Activated gamma-delta T cell (primary cell): ENCODE measurements around the gene ENTPD5.
"Not testable (repeated sequence)": the region's sequence is repeated elsewhere in the genome, so short reads cannot be mapped to it uniquely, and the experiment has no call there.

Source experiments
- DNase-seq: peaks from one replicate; lab custom pipeline; 2025; lab: John Stamatoyannopoulos, UW

Gene ENTPD5

DNA sequence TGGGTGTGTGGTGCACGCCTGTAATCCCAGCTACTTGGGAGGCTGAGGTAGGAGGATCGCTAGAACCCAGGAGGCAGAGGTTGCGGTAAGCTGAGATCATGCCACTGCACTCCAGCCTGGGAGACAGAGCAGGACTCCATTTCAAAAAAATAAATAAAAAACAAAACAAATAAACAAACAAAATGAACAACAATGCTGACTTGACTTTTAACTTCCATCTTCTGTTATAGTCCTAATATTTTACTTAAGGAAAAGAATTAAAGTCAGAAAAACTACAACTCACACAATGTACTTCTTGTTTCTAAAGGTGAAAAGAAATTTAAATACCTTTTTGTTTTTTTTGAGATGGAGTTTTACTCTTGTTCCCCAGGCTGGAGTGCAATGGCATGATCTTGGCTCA lies 13.4 kb downstream of the ENTPD5 start:
- not testable (repeated sequence) for DNase-seq

DNA sequence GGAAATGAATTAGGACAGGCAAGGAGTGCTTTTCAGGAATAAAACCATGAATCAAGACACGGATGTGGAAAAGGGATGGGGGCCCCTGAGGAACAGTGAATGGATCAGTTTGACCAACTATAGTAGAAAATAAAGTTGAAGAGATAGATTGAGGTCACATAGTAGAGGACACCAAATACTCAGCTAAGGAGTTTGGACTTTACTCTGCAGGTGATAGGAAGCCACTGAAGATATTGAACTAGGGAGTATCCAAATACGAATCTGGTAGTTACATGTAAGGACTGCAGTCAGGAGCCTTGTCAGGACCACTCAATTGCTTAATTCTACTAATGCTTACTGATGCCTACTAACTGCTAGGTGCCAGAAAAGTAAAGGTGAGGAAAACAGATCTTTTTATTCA lies 20.4 kb downstream of the ENTPD5 start:
- no peak for DNase-seq

DNA sequence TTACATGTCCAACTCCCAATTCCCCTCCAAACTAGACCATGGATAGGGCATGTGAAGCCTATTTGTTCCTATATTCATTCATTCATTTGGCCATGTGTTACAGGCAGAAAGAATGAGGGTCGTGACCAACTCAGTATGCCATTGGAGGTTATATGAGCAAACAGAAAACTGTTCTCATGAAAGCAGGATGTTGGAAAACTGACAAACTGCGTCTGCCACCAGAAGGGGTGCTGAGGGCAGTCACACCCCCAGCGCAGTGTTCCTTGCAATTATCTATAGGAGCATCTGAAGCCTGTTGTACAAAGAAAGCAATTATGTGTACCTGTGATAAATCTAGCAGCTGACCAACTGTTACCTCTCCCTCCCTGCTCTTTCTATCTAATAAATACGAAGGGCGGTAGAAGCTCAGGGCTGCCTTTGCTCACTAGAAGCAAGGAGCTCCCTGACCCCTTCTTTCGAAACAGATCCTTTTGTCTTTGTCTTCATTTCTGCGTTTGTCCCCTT lies 21.1 kb downstream of the ENTPD5 start:
- no peak for DNase-seq

GRCh38 chr14:73997108-73997943 lies 21.8 kb downstream of the ENTPD5 start:
- DNase-seq: no peak

DNA sequence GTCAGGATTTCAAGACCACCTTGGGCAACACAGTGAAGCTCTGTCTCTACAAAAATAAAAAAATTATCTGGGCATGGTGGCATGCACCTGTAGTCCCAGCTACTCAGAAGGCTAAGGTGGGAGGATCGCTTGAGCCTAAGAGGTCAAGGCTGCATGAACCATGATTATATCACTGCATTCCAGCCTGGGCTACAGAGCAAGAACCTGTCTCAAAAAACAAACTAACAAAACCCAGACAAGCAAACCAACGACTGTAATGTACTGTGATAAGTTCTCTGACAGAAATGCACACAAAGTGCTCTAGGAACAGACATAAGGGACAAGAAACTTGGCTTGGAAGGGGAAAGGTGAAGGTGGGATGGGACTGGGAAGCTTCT lies 22.4 kb downstream of the ENTPD5 start:
- DNase-seq: no peak

DNA sequence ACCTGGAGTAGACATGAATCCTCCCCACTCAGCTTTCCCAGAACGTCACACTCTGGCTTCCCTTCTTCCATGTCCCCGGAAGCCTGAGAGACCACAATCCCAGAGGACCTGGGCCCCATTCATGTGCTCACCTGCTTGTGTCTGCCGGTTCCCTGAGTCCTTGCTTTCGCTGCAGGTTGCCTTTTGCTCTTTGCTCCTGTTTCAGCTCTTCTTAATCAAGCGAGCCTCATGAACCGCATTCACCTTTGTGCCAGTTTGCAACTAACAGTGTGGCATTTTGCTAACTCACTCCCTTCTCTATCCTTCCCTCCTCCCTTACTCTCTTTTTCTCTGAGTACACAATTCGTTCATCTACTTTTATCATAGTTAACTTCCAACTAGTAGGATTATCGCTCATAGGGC lies 23.1 kb downstream of the ENTPD5 start:
- no peak for DNase-seq

DNA sequence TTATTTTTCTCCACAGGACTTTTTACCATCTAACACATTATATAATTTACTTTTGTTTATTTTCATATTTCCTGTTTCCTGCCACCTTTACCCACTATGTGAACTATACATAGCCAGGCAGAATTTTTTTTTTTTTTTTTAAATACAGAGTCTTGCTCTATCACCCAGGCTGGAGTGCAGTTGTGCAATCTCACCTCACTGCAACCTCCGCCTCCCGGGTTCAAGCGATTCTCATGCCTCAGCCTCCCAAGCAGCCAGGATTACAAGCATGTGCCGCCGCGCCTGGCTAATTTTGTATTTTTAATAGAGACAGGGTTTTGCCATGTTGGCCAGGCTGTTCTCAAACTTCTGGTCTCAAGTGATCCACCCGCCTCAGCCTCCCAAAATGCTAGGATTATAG lies 24.2 kb downstream of the ENTPD5 start:
- not testable (repeated sequence) for DNase-seq

DNA sequence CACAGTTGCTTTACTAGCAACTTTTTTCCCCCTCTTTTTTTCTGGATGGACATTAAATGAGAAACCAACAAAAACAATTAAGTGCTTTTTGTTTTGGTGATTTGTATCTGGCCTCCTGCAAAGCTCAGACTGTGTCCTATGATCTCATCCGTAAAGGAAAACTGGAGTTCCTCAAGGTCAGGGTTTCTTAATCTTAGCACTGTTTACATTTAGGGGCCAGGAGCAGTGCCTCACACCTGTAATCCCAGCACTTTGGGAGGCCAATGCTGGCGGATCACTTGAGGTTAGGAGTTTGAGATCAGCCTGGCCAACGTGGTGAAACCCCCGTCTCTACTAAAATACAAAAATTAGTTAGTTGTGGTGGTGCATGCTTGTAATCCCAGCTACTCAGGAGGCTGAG lies 28.0 kb downstream of the ENTPD5 start:
- no peak for DNase-seq

GRCh38 chr14:73988656-73989055 lies 30.4 kb downstream of the ENTPD5 start:
- DNase-seq: not testable (repeated sequence)

GRCh38 chr14:73988065-73988464 lies 31.0 kb downstream of the ENTPD5 start:
- DNase-seq: no peak

GRCh38 chr14:73977896-73978295 lies 41.2 kb downstream of the ENTPD5 start:
- DNase-seq: no peak

DNA sequence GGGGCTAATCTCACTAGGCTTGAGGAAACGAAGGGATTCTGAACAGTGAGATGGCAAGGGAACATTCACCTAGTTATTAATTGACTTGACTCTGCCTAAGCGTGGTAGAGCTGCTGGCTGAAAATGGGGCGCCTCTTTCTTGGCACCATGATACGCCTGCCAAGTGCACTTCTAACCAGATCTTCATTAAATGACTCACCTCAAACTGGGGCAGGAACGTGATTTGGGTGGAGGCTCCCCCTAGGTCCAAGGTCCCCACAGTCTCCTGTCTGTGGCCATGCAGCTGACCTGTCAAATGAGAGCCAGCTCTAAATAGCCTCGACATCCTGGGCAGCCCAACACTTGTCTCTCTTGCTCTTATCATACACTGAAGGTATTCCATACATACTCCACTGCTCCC lies 43.0 kb downstream of the ENTPD5 start:
- no peak for DNase-seq

DNA sequence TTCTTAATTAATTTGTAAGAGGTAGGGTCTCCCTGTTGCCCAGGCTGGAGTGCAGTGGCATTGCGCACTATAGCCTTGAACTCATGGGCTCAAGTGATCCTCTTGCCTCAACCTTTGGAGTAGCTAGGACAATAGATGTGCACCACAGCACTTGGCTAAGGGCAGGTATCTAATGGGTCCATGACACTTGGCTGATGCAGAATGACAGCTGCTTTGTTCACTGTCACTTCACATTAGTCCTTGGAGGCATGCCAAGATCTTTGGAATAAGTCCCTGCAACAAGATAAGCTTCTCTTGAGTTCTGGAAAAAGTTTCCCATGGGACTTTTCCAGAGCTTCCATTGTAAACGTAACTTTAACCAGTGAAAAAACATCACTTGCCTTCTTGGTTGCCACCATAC lies 45.6 kb downstream of the ENTPD5 start:
- DNase-seq: no peak

DNA sequence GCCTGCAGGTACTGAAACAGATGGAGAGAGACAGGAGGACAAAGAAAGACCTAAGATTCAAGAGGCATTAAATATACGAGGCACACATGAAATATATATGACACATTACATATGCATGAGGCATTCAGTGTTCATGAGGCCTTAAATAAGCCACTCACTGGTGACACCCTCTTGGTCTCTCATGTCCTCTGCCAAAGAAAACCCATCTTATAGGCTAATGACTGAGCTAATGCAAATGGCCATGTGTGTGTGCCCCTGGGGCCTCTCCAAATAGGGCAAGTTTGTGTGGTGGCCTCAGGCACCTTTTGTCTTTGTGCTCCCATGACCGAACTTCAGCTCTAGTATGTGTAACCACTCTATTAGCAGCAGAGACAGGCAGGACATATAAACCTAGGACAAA lies 50.2 kb downstream of the ENTPD5 start:
- no peak for DNase-seq

GRCh38 chr14:73965216-73965615 lies 53.9 kb downstream of the ENTPD5 start:
- DNase-seq: no peak

- DNase-seq: no peak
Observed at GRCh38 chr14:73961192-73961591, 57.9 kb downstream of the ENTPD5 start.

DNA sequence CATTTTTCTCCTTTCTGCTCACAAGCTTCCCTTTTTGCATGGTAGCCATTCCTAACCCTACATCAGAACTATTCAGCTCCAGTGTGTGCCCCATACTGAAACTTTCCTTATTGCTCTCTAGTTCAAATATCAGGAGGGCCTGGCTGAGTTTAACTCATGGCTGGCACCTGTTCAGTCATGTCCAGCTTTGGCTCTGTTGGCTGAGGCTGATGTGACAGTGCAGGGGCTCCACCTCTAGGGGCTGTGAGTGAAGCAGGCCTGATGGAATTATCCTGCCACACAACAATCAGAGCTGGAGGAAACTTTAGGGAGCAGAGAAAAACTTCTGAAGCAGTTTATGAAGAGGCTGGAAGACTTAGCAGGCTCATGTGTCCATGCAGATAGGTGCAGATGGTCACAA lies 60.5 kb downstream of the ENTPD5 start:
- no peak for DNase-seq

- DNase-seq: no peak
Observed at GRCh38 chr14:73955674-73956073, 63.4 kb downstream of the ENTPD5 start.

DNA sequence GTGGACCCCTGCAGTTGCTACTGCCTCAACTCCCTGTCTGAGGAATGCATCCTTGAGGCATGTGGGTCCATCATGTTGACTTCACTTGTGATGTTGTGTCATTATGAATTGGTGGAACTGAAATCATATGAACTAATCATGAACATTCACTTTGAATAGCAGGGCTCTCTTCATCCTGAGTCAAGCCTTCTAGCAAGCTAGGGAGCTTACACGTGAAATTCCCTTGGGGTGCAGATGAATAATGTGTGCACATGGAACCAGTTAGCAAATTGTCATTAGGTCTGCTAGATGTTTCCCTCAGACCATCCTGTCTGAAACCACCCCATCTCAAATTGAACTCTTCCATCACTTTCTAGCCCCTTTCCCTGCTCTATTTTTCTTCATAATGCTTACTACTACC lies 65.4 kb downstream of the ENTPD5 start:
- DNase-seq: no peak

- peak; percentile 83 for DNase-seq
Observed at GRCh38 chr14:73949752-73950734, 69.0 kb downstream of the ENTPD5 start, which contains the start of the genes COQ6 and FAM161B. TSS of gene COQ6 (plus strand) at chr14:73950302. CDS start at chr14:73950333, 31 bp downstream. TSS of gene FAM161B (minus strand) at chr14:73950094. CDS start at chr14:73950026, 68 bp downstream.

- no peak for DNase-seq
Observed at GRCh38 chr14:73945159-73945670, 73.9 kb downstream of the ENTPD5 start.
